SU-DHL-6 (cell line): ENCODE data around the gene NUDT4.

Source experiments
- H2AFZ ChIP-seq: fragments of 200-600 bp; sonication (generic); 2 replicates; pipeline ENCODE4 v1.6.1; 2014; ENCODE audit warnings: low read depth, mild to moderate bottlenecking, moderate library complexity, mixed read lengths, antibody characterized with exemption, low read length; ENCODE audit not compliant: severe bottlenecking
- H3F3A ChIP-seq: fragments of 200-600 bp; shearing (Covaris generic); 2 replicates; pipeline ENCODE4 v1.6.0; 2016; ENCODE audit warnings: antibody characterized with exemption, mild to moderate bottlenecking; ENCODE audit not compliant: insufficient read depth
- H3K27ac ChIP-seq: fragments of 200-600 bp; sonication (generic); 2 replicates; pipeline ENCODE4 v1.5.1; 2016; ENCODE audit warnings: low read depth, mild to moderate bottlenecking, low read length, moderate library complexity, mixed read lengths
- H3K27me3 ChIP-seq: fragments of 200-600 bp; sonication (generic), shearing (Covaris generic); 2 replicates; pipeline ENCODE4 v1.6.0; 2014; ENCODE audit warnings: mild to moderate bottlenecking, low read length
- H3K36me3 ChIP-seq: fragments of 200-600 bp; sonication (generic); 2 replicates; pipeline ENCODE4 v1.6.1; 2014; ENCODE audit warnings: mild to moderate bottlenecking, low read length, mixed read lengths
- H3K4me2 ChIP-seq: fragments of 300-600, 200-600 bp; shearing (Covaris generic), sonication (generic); 2 replicates; pipeline ENCODE4 v1.6.0; 2014; ENCODE audit warnings: low read length, low read depth, mild to moderate bottlenecking; ENCODE audit not compliant: poor library complexity, severe bottlenecking
- H3K4me3 ChIP-seq: fragments of 200-600 bp; sonication (generic); 2 replicates; pipeline ENCODE4 v1.5.1; 2014; ENCODE audit warnings: antibody characterized with exemption, low read length, mild to moderate bottlenecking, mixed read lengths; ENCODE audit not compliant: insufficient read depth, poor library complexity, severe bottlenecking
- H3K79me2 ChIP-seq: fragments of 200-600 bp; sonication (generic); 2 replicates; pipeline ENCODE4 v1.6.1; 2014; ENCODE audit warnings: mild to moderate bottlenecking, low read length, moderate library complexity; ENCODE audit not compliant: insufficient read depth
- H3K9ac ChIP-seq: fragments of 200-600 bp; sonication (generic); 2 replicates; pipeline ENCODE4 v1.7.0; 2014; ENCODE audit warnings: mild to moderate bottlenecking, low read length
- H3K9me2 ChIP-seq: fragments of 200-600 bp; sonication (generic); replicated peaks from 2 replicates; pipeline ENCODE4 v1.6.1; 2014; ENCODE audit warnings: low read length; ENCODE audit not compliant: insufficient read depth
- H3K9me3 ChIP-seq: fragments of 200-600 bp; sonication (generic); 2 replicates; pipeline ENCODE4 v1.6.1; 2014; ENCODE audit warnings: low read length, mixed read lengths; ENCODE audit not compliant: insufficient read depth
- H4K20me1 ChIP-seq: fragments of 200-600 bp; sonication (generic); 2 replicates; pipeline ENCODE4 v1.6.1; 2014; ENCODE audit warnings: low read depth, mild to moderate bottlenecking, antibody characterized with exemption, low read length, moderate library complexity, mixed read lengths
- EZH2phosphoT487 ChIP-seq: fragments of 200-600 bp; sonication (generic), shearing (Covaris generic); conservative IDR thresholded peaks from 2 replicates; pipeline ENCODE4 v1.6.1; 2018; ENCODE audit warnings: mild to moderate bottlenecking, antibody characterized with exemption, low read length, moderate library complexity, mixed read lengths
- TF ChIP-seq, protein P1 (sequence below): fragments of 200-600 bp; sonication (generic); IDR thresholded peaks from one replicate; pipeline ENCODE4 v1.5.1; 2017; ENCODE audit warnings: antibody characterized with exemption, mild to moderate bottlenecking, low read length, moderate library complexity; ENCODE audit not compliant: insufficient read depth, poor library complexity, severe bottlenecking

The NUDT4 gene

GRCh38 chr12:93335603-93336162 lies 42.0 kb upstream of the NUDT4 start:
- Histone ChIP-seq H3F3A (no peaks in the 10 kb centered on the region), H3K9me2 (no peaks in the 10 kb centered on the region), H2AFZ (no peak overlapping the region), H3K27me3 (no peaks in the 10 kb centered on the region), H3K36me3 (no peaks in the 10 kb centered on the region), H3K27ac (no peak overlapping the region), H3K79me2 (no peaks in the 10 kb centered on the region), H3K9ac (no peak overlapping the region), H3K4me3 (no peak overlapping the region), H4K20me1 (no peaks in the 10 kb centered on the region), H3K9me3 (no peaks in the 10 kb centered on the region), H3K4me2 (no peak overlapping the region)
- TF ChIP-seq, protein P1, sequence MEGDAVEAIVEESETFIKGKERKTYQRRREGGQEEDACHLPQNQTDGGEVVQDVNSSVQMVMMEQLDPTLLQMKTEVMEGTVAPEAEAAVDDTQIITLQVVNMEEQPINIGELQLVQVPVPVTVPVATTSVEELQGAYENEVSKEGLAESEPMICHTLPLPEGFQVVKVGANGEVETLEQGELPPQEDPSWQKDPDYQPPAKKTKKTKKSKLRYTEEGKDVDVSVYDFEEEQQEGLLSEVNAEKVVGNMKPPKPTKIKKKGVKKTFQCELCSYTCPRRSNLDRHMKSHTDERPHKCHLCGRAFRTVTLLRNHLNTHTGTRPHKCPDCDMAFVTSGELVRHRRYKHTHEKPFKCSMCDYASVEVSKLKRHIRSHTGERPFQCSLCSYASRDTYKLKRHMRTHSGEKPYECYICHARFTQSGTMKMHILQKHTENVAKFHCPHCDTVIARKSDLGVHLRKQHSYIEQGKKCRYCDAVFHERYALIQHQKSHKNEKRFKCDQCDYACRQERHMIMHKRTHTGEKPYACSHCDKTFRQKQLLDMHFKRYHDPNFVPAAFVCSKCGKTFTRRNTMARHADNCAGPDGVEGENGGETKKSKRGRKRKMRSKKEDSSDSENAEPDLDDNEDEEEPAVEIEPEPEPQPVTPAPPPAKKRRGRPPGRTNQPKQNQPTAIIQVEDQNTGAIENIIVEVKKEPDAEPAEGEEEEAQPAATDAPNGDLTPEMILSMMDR, result no peak
- TF ChIP-seq EZH2phosphoT487, result no peak

GRCh38 chr12:93336291-93336741 lies 41.4 kb upstream of the NUDT4 start:
- Histone ChIP-seq H3F3A (no peaks in the 10 kb centered on the region), H3K27ac (no peak overlapping the region), H3K9me3 (no peaks in the 10 kb centered on the region), H3K79me2 (no peaks in the 10 kb centered on the region), H3K9me2 (no peaks in the 10 kb centered on the region), H4K20me1 (no peaks in the 10 kb centered on the region), H3K27me3 (no peaks in the 10 kb centered on the region), H2AFZ (no peak overlapping the region), H3K4me3 (no peak overlapping the region), H3K9ac (no peak overlapping the region), H3K36me3 (no peaks in the 10 kb centered on the region), H3K4me2 (no peak overlapping the region)
- no peak for TF ChIP-seq EZH2phosphoT487
- TF ChIP-seq, protein P1, result no peak

GRCh38 chr12:93338598-93338997 lies 39.1 kb upstream of the NUDT4 start:
- Histone ChIP-seq H3K27me3 (no peaks in the 10 kb centered on the region), H3K9ac (no peak overlapping the region), H3K27ac (no peak overlapping the region), H3K9me3 (no peaks in the 10 kb centered on the region), H3K9me2 (no peaks in the 10 kb centered on the region), H3K36me3 (no peaks in the 10 kb centered on the region), H4K20me1 (no peaks in the 10 kb centered on the region), H3K79me2 (no peaks in the 10 kb centered on the region), H3K4me2 (no peak overlapping the region), H3K4me3 (no peak overlapping the region), H2AFZ (no peak overlapping the region), H3F3A (no peaks in the 10 kb centered on the region)
- TF ChIP-seq EZH2phosphoT487, result no peak
- TF ChIP-seq, protein P1, result no peak
